Stomach (tissue), 9 donors: ENCODE results near the gene TCEANC. TPM values are rescaled to one million over a fixed set of nuclear protein-coding genes. Genes with fewer than 3 reads are reported as not detected.
A peak's percentile ranks its signal among the peaks of the same experiment; 100 is the strongest.

Experiments
- DNase-seq, 2 donors: peaks; one replicate each; pipeline versions ENCODE4 v3.0.0 to v3.0.0-alpha.2; 2013 to 2019
- H3K27ac ChIP-seq, 5 donors: fragments of 200-600 bp in 4 of 5; sonication (generic) in 4 of 5; one replicate each; pipeline ENCODE4 v1.5.1; 2013 to 2019; ENCODE audit warnings: mild to moderate bottlenecking in 1 of 5, moderate library complexity in 1 of 5
- H3K27me3 ChIP-seq, 3 donors: fragments of 200-600 bp; sonication (generic); one replicate each; pipeline ENCODE4 v1.5.1; 2017 to 2019; ENCODE audit warnings: mixed run types in 1 of 3
- H3K36me3 ChIP-seq, 4 donors: fragments of 200-600 bp; sonication (generic); 1 replicate in 3 of 4; 2 replicates in 1 of 4; pipeline ENCODE4 v1.5.1; 2016 to 2019
- H3K4me1 ChIP-seq, 4 donors: fragments of 200-600 bp; sonication (generic); one replicate each; pipeline ENCODE4 v1.5.1; 2016 to 2019
- H3K4me3 ChIP-seq, 4 donors: fragments of 200-600 bp; sonication (generic) in 3 of 4; one replicate each; pipeline ENCODE4 v1.5.1; 2016 to 2019; ENCODE audit warnings: mild to moderate bottlenecking in 1 of 4
- H3K9me3 ChIP-seq, 4 donors: fragments of 200-600 bp; sonication (generic); one replicate each; pipeline ENCODE4 v1.5.1; 2016 to 2019
- CTCF ChIP-seq, 7 experiments: fragments of 450-650 bp in 4 of 7; fragments of 200-600 bp in 3 of 7; sonication (generic) in 3 of 7; IDR thresholded peaks; one replicate each; pipeline ENCODE4 v1.5.1; 2016 to 2019; ENCODE audit warnings: antibody characterized with exemption in 7 of 7, control low read depth in 2 of 7, mild to moderate bottlenecking in 1 of 7
- EP300 ChIP-seq: sonication (generic); formaldehyde crosslinking; IDR thresholded peaks from one replicate; pipeline ENCODE4 v1.6.1; 2017; ENCODE audit warnings: antibody characterized with exemption
- POLR2A ChIP-seq, 4 donors: fragments of 450-650 bp; IDR thresholded peaks; one replicate each; pipeline ENCODE4 v1.6.1; 2016; ENCODE audit warnings: antibody characterized with exemption in 4 of 4, control low read depth in 2 of 4, mild to moderate bottlenecking in 1 of 4, moderate library complexity in 1 of 4
- POLR2AphosphoS5 ChIP-seq, 3 donors: sonication (generic); formaldehyde crosslinking; IDR thresholded peaks; one replicate each; pipeline ENCODE4 v1.6.1; 2016; ENCODE audit warnings: antibody characterized with exemption in 3 of 3
- WGBS, 5 donors: extraction: QIAGEN DNeasy Blood & Tissue Kit in 3 of 5; methylation state at CpG; one replicate each; pipeline versions ENCODE4 v1.1.5 to v1.1.7; 2013 to 2018; 5-methylcytosine and 5-hydroxymethylcytosine counted together
- intact Hi-C: fragments of 100-400 bp; cut with DNase I; formaldehyde crosslinking; loops from one replicate; pipeline ENCODE4 v1.15.1; 2023; ENCODE audit warnings: low total_unique reads
- polyA plus RNA-seq, 3 donors: library from polyadenylated mRNA; stranded (reverse); fragments of 200-250 nt; gene quantifications; one replicate each; pipeline ENCODE4 v1.2.3, GENCODE V29; 2013
- total RNA-seq, 5 donors: library from RNA; depleted of rRNA; stranded (reverse); fragments of >200 nt; gene quantifications; one replicate each; pipeline versions ENCODE4 v1.1.0 to v1.2.3, GENCODE V29; 2014 to 2016
- donor health status: healthy with polysubstance abuse.
- donor health status: Bipolar disorder and iron deficiency.
- donor health status: healthy.

TCEANC gene
- total and polyA plus RNA-seq, 8 donors, result 1.2 to 25.7 (median 3.5) TPM

- peaks cover 0 to 7% (median 0%) of the 10 kb centered on the region in 3 donors for H3K27me3 ChIP-seq
Observed at GRCh38 chrX:13690836-13691235, 37.9 kb downstream of the TCEANC start.

GRCh38 chrX:13691841-13692371 lies 39.0 kb downstream of the TCEANC start:
- DNase-seq, result no peak
- Histone ChIP-seq H3K27me3 (peaks cover 0 to 7% (median 0%) of the 10 kb centered on the region in 3 donors), H3K27ac (no peak overlapping the region)

More at GRCh38 chrX:13690836-13691235, 37.9 kb downstream of the TCEANC start:
- Histone ChIP-seq H3K9me3 (no peaks in the 10 kb centered on the region), H3K4me1 (peaks cover 6 to 51% (median 42%) of the 10 kb centered on the region in 4 donors), H3K36me3 (no peaks in the 10 kb centered on the region), H3K27ac (peak overlapping the region in 1 of 5 donors; percentile 31), H3K4me3 (peak overlapping the region in 3 of 4 donors; percentile 60 to 73 (median 66))
- DNase-seq, result no peak
- 42 to 76% (median 68%) methylated on average over 3 of the region's 3 CpGs for WGBS, 5 donors
- no peak for TF ChIP-seq POLR2A (IDR thresholded peaks at IDR 0.05)
- no peak for TF ChIP-seq POLR2AphosphoS5 (IDR thresholded peaks at IDR 0.05)
- no peak for TF ChIP-seq EP300
- intact Hi-C loops, result no loop called here

GRCh38 chrX:13692771-13693231 lies 39.9 kb downstream of the TCEANC start:
- intact Hi-C loops, result no loop called here
- no peak overlapping the region for H3K4me3 ChIP-seq
- H3K9me3 ChIP-seq, result no peaks in the 10 kb centered on the region
- DNase-seq, result no peak
- WGBS, 5 donors, result 46 to 76% (median 60%) methylated on average over 5 of the region's 5 CpGs
- no peaks in the 10 kb centered on the region for H3K36me3 ChIP-seq
- peaks cover 0 to 7% (median 0%) of the 10 kb centered on the region in 3 donors for H3K27me3 ChIP-seq
- peaks cover 6 to 66% (median 42%) of the 10 kb centered on the region in 4 donors for H3K4me1 ChIP-seq
- TF ChIP-seq POLR2A (IDR thresholded peaks at IDR 0.05), result no peak
- TF ChIP-seq POLR2AphosphoS5 (IDR thresholded peaks at IDR 0.05), result no peak
- no peak for TF ChIP-seq EP300
- no peak for TF ChIP-seq CTCF (IDR thresholded peaks at IDR 0.05)
- H3K27ac ChIP-seq, result peak overlapping the region in 2 of 5 donors; percentile 4 to 9

More at GRCh38 chrX:13691841-13692371, 39.0 kb downstream of the TCEANC start:
- WGBS, 5 donors, result 68 to 77% (median 76%) methylated on average over 7 of the region's 7 CpGs
- peaks cover 6 to 57% (median 42%) of the 10 kb centered on the region in 4 donors for H3K4me1 ChIP-seq
- TF ChIP-seq POLR2AphosphoS5 (IDR thresholded peaks at IDR 0.05) (no peak), POLR2A (IDR thresholded peaks at IDR 0.05) (no peak), CTCF (IDR thresholded peaks at IDR 0.05) (no peak), EP300 (no peak)
- no peak overlapping the region for H3K4me3 ChIP-seq
- H3K36me3 ChIP-seq, result no peaks in the 10 kb centered on the region
- H3K9me3 ChIP-seq, result no peaks in the 10 kb centered on the region
- intact Hi-C loops, result no loop called here

GRCh38 chrX:13693341-13693961 lies 40.5 kb downstream of the TCEANC start:
- peaks cover 0 to 7% (median 0%) of the 10 kb centered on the region in 3 donors for H3K27me3 ChIP-seq
- intact Hi-C loops, result no loop called here
- H3K9me3 ChIP-seq, result no peaks in the 10 kb centered on the region
- peaks cover 6 to 71% (median 42%) of the 10 kb centered on the region in 4 donors for H3K4me1 ChIP-seq
- 25 to 46% (median 38%) methylated on average over 7 of the region's 7 CpGs for WGBS, 5 donors
- H3K27ac ChIP-seq, result peak overlapping the region in 3 of 5 donors; percentile 1 to 48 (median 9)
- no peak for DNase-seq
- no peak overlapping the region for H3K4me3 ChIP-seq
- TF ChIP-seq POLR2A (IDR thresholded peaks at IDR 0.05) (no peak), EP300 (no peak), POLR2AphosphoS5 (IDR thresholded peaks at IDR 0.05) (no peak), CTCF (IDR thresholded peaks at IDR 0.05) (no peak)
- no peaks in the 10 kb centered on the region for H3K36me3 ChIP-seq
